LNCaP clone FGC (cell line): ENCODE data around the gene KIF5C.

Experiments
- DNase-seq: peaks from one replicate; pipeline ENCODE4 v3.0.0-alpha.2; 2011; ENCODE audit warnings: low read depth
- H3K4me3 ChIP-seq: 2 replicates; pipeline ENCODE4 v1.5.1; 2011; ENCODE audit warnings: mild to moderate bottlenecking, low read depth, low read length, control low read depth
- TF ChIP-seq, protein P1 (sequence below): IDR thresholded peaks from 2 replicates; pipeline ENCODE4 v1.5.1; 2012; ENCODE audit warnings: mild to moderate bottlenecking; ENCODE audit not compliant: control insufficient read depth, insufficient read depth; ENCODE audit errors: extremely low read depth

KIF5C gene

GRCh38 chr2:149068225-149068995, 193.4 kb downstream of the KIF5C start:
- no peak for DNase-seq
- TF ChIP-seq, protein P1, sequence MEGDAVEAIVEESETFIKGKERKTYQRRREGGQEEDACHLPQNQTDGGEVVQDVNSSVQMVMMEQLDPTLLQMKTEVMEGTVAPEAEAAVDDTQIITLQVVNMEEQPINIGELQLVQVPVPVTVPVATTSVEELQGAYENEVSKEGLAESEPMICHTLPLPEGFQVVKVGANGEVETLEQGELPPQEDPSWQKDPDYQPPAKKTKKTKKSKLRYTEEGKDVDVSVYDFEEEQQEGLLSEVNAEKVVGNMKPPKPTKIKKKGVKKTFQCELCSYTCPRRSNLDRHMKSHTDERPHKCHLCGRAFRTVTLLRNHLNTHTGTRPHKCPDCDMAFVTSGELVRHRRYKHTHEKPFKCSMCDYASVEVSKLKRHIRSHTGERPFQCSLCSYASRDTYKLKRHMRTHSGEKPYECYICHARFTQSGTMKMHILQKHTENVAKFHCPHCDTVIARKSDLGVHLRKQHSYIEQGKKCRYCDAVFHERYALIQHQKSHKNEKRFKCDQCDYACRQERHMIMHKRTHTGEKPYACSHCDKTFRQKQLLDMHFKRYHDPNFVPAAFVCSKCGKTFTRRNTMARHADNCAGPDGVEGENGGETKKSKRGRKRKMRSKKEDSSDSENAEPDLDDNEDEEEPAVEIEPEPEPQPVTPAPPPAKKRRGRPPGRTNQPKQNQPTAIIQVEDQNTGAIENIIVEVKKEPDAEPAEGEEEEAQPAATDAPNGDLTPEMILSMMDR = no peak
- no peak overlapping the region for H3K4me3 ChIP-seq

GRCh38 chr2:149068996-149069888, 194.2 kb downstream of the KIF5C start:
- TF ChIP-seq, protein P1 = no peak
- no peak overlapping the region for H3K4me3 ChIP-seq
- peak; percentile 52 for DNase-seq

- TF ChIP-seq, protein P1 = no peak
- peak; percentile 50 for DNase-seq
- no peak overlapping the region for H3K4me3 ChIP-seq
Observed at GRCh38 chr2:149070681-149071320, 195.8 kb downstream of the KIF5C start.

DNA sequence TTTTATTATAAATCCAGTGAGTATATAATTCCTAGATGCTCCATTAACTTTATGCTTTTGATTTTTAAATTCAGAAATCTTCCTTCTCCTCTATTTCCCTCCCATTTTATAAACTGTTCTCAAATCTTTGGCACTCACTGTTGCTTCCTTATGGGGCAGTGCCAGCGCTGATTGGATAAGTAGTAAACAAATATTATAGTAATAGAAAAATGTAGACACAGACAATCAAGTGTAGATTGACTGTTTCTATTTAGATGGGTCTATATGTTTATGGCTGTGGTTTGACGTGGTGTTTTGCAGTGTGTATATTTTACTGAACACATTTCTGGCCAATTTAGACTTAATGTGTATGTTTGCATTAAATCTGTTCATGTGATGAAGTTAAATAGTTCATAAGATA, 200.1 kb downstream of the KIF5C start:
- peak; percentile 43 for DNase-seq
- TF ChIP-seq, protein P1 = no peak
- no peak overlapping the region for H3K4me3 ChIP-seq

DNA sequence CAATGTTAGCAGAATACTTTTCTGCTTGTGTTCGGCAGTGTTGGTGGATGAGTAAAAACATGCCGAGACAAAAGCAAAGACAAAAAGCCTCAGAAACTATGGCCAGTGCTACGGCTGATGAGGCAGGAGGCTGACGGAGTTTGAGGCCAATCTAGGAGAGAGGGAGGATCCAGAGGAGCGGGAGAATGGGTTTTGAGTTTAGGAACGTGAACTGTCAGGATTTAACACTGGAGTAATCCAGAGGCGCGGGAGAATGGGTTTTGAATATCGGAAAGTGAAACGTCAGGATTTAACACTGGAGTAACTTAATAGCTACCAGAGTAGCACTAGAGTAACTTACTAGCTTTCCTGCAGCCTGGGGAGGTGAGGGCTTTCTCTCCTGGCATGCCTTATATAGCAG, 200.8 kb downstream of the KIF5C start:
- TF ChIP-seq, protein P1 = no peak
- H3K4me3 ChIP-seq = no peak overlapping the region
- DNase-seq = no peak
